ENCODE data around the gene OXGR1. TPM values are rescaled to one million over a fixed set of nuclear protein-coding genes. Genes with fewer than 3 reads are reported as not detected.

OXGR1 gene
- total RNA-seq, 2 experiments from 2014 or later: not detected

- intact Hi-C loops (cut with micrococcal nuclease; ENCODE audit: unreplicated experiment): no loop called here
- H3K4me1 ChIP-seq (ENCODE audit: insufficient read depth, low read length, poor library complexity, severe bottlenecking): no peaks in the 10 kb centered on the region
- CTCF ChIA-PET (ENCODE audit: unreplicated experiment): no interaction called here
Observed at GRCh38 chr13:96988441-96988840, 5.8 kb downstream of the OXGR1 start.

GRCh38 chr13:96984051-96984508 lies 10.2 kb downstream of the OXGR1 start:
- no peak for DNase-seq (ENCODE audit: low spot score)
- no TSS peak for BruUV-seq (replicated peaks)

More at GRCh38 chr13:96988441-96988840, 5.8 kb downstream of the OXGR1 start:
- no peak for TF ChIP-seq CTCF (conservative IDR thresholded peaks at IDR 0.05; ENCODE audit: low read length)
- no peak for TF ChIP-seq EZH2phosphoT487 (IDR thresholded peaks at IDR 0.05; ENCODE audit: borderline replicate concordance, low read depth, low read length)
- Histone ChIP-seq H3K4me2 (ENCODE audit: low read length) (no peak overlapping the region), H3K9me3 (ENCODE audit: low read length) (no peaks in the 10 kb centered on the region), H3K79me2 (ENCODE audit: insufficient read depth, low read depth, low read length) (no peaks in the 10 kb centered on the region), H3K9me2 (ENCODE audit: insufficient read depth, low read length) (no peaks in the 10 kb centered on the region), H2AFZ (ENCODE audit: low read length) (no peak overlapping the region), H3K27ac (ENCODE audit: low read depth, low read length, poor library complexity, severe bottlenecking) (no peak overlapping the region), H3K4me3 (ENCODE audit: low read depth, low read length, poor library complexity, severe bottlenecking) (no peak overlapping the region), H4K20me1 (ENCODE audit: insufficient read depth, low read length) (no peaks in the 10 kb centered on the region), H3K36me3 (ENCODE audit: insufficient read depth, low read length) (no peaks in the 10 kb centered on the region)
- BruUV-seq (replicated peaks): no TSS peak
- DNase-seq (ENCODE audit: low spot score): no peak
- POLR2A ChIA-PET: interaction anchor here (0.6 to 1.1 kb wide), 2 partner anchors 10 to 1098 kb away, joined by 3 read pairs; no protein-coding TSS in a partner anchor

More at GRCh38 chr13:96984051-96984508, 10.2 kb downstream of the OXGR1 start:
- TF ChIP-seq EZH2phosphoT487 (IDR thresholded peaks at IDR 0.05; ENCODE audit: borderline replicate concordance, low read depth, low read length) (no peak), CTCF (conservative IDR thresholded peaks at IDR 0.05; ENCODE audit: low read length) (peak; percentile 50)
- Histone ChIP-seq H2AFZ (ENCODE audit: low read length) (no peak overlapping the region), H3K27ac (ENCODE audit: low read depth, low read length, poor library complexity, severe bottlenecking) (no peak overlapping the region), H3K9me2 (ENCODE audit: insufficient read depth, low read length) (no peaks in the 10 kb centered on the region), H3K79me2 (ENCODE audit: insufficient read depth, low read depth, low read length) (no peaks in the 10 kb centered on the region), H3K4me2 (ENCODE audit: low read length) (no peak overlapping the region), H3K36me3 (ENCODE audit: insufficient read depth, low read length) (no peaks in the 10 kb centered on the region), H3K9me3 (ENCODE audit: low read length) (no peaks in the 10 kb centered on the region), H4K20me1 (ENCODE audit: insufficient read depth, low read length) (no peaks in the 10 kb centered on the region), H3K4me1 (ENCODE audit: insufficient read depth, low read length, poor library complexity, severe bottlenecking) (no peaks in the 10 kb centered on the region), H3K4me3 (ENCODE audit: low read depth, low read length, poor library complexity, severe bottlenecking) (no peak overlapping the region)
- intact Hi-C loops (cut with micrococcal nuclease; ENCODE audit: unreplicated experiment): no loop called here
- ChIA-PET CTCF (ENCODE audit: unreplicated experiment) (no interaction called here), POLR2A (no interaction called here)

Measured in OCI-LY7 (cell line).